LNCaP clone FGC (cell line): ENCODE data around the gene CNKSR1.

Experiments used
- DNase-seq: peaks from one replicate; pipeline ENCODE4 v3.0.0-alpha.2; 2011; ENCODE audit warnings: low read depth
- H3K4me3 ChIP-seq: 2 replicates; pipeline ENCODE4 v1.5.1; 2011; ENCODE audit warnings: mild to moderate bottlenecking, low read depth, low read length, control low read depth
- CTCF ChIP-seq: IDR thresholded peaks from 2 replicates; pipeline ENCODE4 v1.5.1; 2012; ENCODE audit warnings: mild to moderate bottlenecking; ENCODE audit not compliant: control insufficient read depth, insufficient read depth; ENCODE audit errors: extremely low read depth

CNKSR1 gene

GRCh38 chr1:26212726-26213125 is 35.4 kb downstream of the CNKSR1 start:
- no peak for TF ChIP-seq CTCF
- no peak overlapping the region for H3K4me3 ChIP-seq
- no peak for DNase-seq

- no peak for TF ChIP-seq CTCF
- H3K4me3 ChIP-seq = no peak overlapping the region
- DNase-seq = no peak
Measured at GRCh38 chr1:26213335-26213905, 36.1 kb downstream of the CNKSR1 start.

GRCh38 chr1:26215246-26215645 is 38.0 kb downstream of the CNKSR1 start:
- no peak for TF ChIP-seq CTCF
- no peak overlapping the region for H3K4me3 ChIP-seq
- no peak for DNase-seq

GRCh38 chr1:26218906-26219494 is 41.7 kb downstream of the CNKSR1 start:
- no peak overlapping the region for H3K4me3 ChIP-seq
- TF ChIP-seq CTCF = no peak
- no peak for DNase-seq

- DNase-seq = no peak
Measured at GRCh38 chr1:26220199-26220912, 43.1 kb downstream of the CNKSR1 start.

GRCh38 chr1:26221094-26221493 is 43.8 kb downstream of the CNKSR1 start:
- no peak overlapping the region for H3K4me3 ChIP-seq
- no peak for TF ChIP-seq CTCF
- no peak for DNase-seq

More at GRCh38 chr1:26220199-26220912, 43.1 kb downstream of the CNKSR1 start:
- H3K4me3 ChIP-seq = no peak overlapping the region
- TF ChIP-seq CTCF = no peak
